MM.1S (cell line): ENCODE results near the gene SPEG.

ENCODE experiments used
- EZH2 ChIP-seq: fragments of 300-600 bp; sonication (generic); optimal IDR thresholded peaks from 2 replicates; pipeline ENCODE3; 2017; ENCODE audit warnings: low read depth, mild to moderate bottlenecking, antibody characterized with exemption, low read length, mixed read lengths
- TF ChIP-seq, protein P1 (sequence below): fragments of 300-600 bp; sonication (generic); IDR thresholded peaks from 2 replicates; pipeline ENCODE4 v1.5.1; 2016; ENCODE audit warnings: antibody characterized with exemption, low read length, mixed read lengths

DNA sequence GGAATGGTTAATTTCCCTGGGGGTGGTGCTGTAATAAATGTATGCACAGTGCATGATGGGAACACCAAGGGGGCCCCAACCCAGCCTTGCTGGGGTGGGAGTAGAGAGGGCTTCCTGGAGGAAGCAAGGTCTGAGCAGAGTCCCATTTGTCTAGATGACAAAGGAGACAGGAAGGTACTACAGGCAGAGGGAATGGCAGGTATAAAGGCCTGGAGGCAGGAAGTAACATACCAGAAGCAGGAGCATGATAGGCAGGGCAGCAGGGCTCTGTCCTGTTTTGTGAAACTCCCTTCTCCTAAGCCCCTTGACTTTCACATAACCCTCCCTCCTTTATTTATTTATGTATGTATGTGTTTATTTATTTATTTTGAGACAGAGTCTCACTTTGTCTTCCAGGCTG, 68.0 kb downstream of the SPEG start:
- TF ChIP-seq, protein P1, sequence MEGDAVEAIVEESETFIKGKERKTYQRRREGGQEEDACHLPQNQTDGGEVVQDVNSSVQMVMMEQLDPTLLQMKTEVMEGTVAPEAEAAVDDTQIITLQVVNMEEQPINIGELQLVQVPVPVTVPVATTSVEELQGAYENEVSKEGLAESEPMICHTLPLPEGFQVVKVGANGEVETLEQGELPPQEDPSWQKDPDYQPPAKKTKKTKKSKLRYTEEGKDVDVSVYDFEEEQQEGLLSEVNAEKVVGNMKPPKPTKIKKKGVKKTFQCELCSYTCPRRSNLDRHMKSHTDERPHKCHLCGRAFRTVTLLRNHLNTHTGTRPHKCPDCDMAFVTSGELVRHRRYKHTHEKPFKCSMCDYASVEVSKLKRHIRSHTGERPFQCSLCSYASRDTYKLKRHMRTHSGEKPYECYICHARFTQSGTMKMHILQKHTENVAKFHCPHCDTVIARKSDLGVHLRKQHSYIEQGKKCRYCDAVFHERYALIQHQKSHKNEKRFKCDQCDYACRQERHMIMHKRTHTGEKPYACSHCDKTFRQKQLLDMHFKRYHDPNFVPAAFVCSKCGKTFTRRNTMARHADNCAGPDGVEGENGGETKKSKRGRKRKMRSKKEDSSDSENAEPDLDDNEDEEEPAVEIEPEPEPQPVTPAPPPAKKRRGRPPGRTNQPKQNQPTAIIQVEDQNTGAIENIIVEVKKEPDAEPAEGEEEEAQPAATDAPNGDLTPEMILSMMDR, result no peak
- TF ChIP-seq EZH2, result no peak
